HepG2 (cell line): ENCODE results near the gene FGFR3. TPM values are rescaled to one million over a fixed set of nuclear protein-coding genes. Genes with fewer than 3 reads are reported as not detected.

Source experiments
- ATAC-seq: fragments of 200-7000 bp; cut with Tn5 transposase; 3 replicates; pipeline ENCODE4 v1.9.1; 2020; ENCODE audit warnings: mild to moderate bottlenecking, moderate library complexity
- BruUV-seq: library from RNA; stranded (reverse); fragments of 400-500 nt; replicated peaks from 2 replicates; lab custom pipeline; 2021; lab: Mats Ljungman, UMichigan
- CTCF ChIA-PET: fragments of 300-600 bp; formaldehyde crosslinking; extraction: SDS; loops from one replicate; lab custom pipeline; 2021; ENCODE audit warnings: low total read pairs, inconsistent platforms, low intra/inter-chr PET ratio; lab: Yijun Ruan, JAX
- POLR2A ChIA-PET: fragments of 350-600 bp; sonication (Branson Sonifier 250); formaldehyde crosslinking; loops from one replicate; lab custom pipeline; 2020; ENCODE audit warnings: antibody characterized with exemption, inconsistent platforms; lab: Yijun Ruan, JAX
- DNase-seq: peaks from one replicate; pipeline ENCODE4 v3.0.0-alpha.2; 2015; ENCODE audit warnings: low spot score
- FAIRE-seq: peaks from 3 replicates; lab custom pipeline; 2011; peaks lifted over from hg19 to GRCh38; lab: Jason Lieb, UNC
- H2AFZ ChIP-seq: one replicate; pipeline ENCODE4 v1.6.1; 2011; ENCODE audit warnings: low read length, inconsistent platforms
- H3K27ac ChIP-seq: fragments of 300-600 bp; 3 replicates; pipeline ENCODE4 v1.8.0; 2011; ENCODE audit warnings: mixed run types, mild to moderate bottlenecking, mixed read lengths, low read length, inconsistent platforms; ENCODE audit not compliant: insufficient read depth; ENCODE audit errors: extremely low read length
- H3K27me3 ChIP-seq, 2 experiments: fragments of 200-600 bp in 1 of 2; 2 replicates in 1 of 2; 3 replicates in 1 of 2; pipeline versions ENCODE4 v1.6.0 to v1.8.0; 2011; ENCODE audit warnings: low read length in 2 of 2, mild to moderate bottlenecking in 2 of 2, moderate library complexity in 2 of 2, inconsistent platforms in 1 of 2; ENCODE audit not compliant: insufficient read depth in 2 of 2, control insufficient read depth in 1 of 2
- H3K36me3 ChIP-seq, 2 experiments: fragments of 200-600 bp in 1 of 2; replicated peaks in 1 of 2; 2 replicates in 1 of 2; 3 replicates in 1 of 2; pipeline versions ENCODE4 v1.5.1 to v1.8.0; 2011; ENCODE audit warnings: low read length in 2 of 2, inconsistent platforms in 1 of 2; ENCODE audit not compliant: insufficient read depth in 2 of 2, control insufficient read depth in 1 of 2
- H3K4me1 ChIP-seq: 2 replicates; pipeline ENCODE4 v1.5.1; 2012; ENCODE audit warnings: low read length, inconsistent platforms; ENCODE audit not compliant: insufficient read depth
- H3K4me2 ChIP-seq: 2 replicates; pipeline ENCODE4 v1.6.0; 2011; ENCODE audit warnings: low read depth, low read length, inconsistent platforms
- H3K4me3 ChIP-seq, 3 experiments: fragments of 200-600 bp in 1 of 3; sonication (generic), shearing (Covaris generic) in 1 of 3; replicated peaks in 1 of 3; 2 replicates each; pipeline ENCODE4 v1.5.1; 2011 to 2016; ENCODE audit warnings: low read length in 3 of 3, inconsistent platforms in 2 of 3, low read depth in 2 of 3, mild to moderate bottlenecking in 2 of 3, control low read depth in 1 of 3, mixed read lengths in 1 of 3; ENCODE audit not compliant: insufficient read depth in 1 of 3
- H3K79me2 ChIP-seq: one replicate; pipeline ENCODE4 v1.6.1; 2011; ENCODE audit warnings: low read length, inconsistent platforms; ENCODE audit not compliant: insufficient read depth
- H3K9ac ChIP-seq: 2 replicates; pipeline ENCODE4 v1.6.0; 2011; ENCODE audit warnings: mild to moderate bottlenecking, low read depth, low read length, inconsistent platforms; ENCODE audit not compliant: insufficient read depth
- H3K9me3 ChIP-seq: 2 replicates; pipeline ENCODE4 v1.5.1; 2012; ENCODE audit warnings: mild to moderate bottlenecking, low read length
- H4K20me1 ChIP-seq: 2 replicates; pipeline ENCODE4 v1.6.0; 2011; ENCODE audit warnings: inconsistent platforms, mild to moderate bottlenecking, low read length, moderate library complexity; ENCODE audit not compliant: insufficient read depth
- CTCF ChIP-seq: sonication (generic); formaldehyde crosslinking; IDR thresholded peaks from 2 replicates; pipeline ENCODE4 v1.5.0; 2020; ENCODE audit warnings: mild to moderate bottlenecking, missing genetic modification reagents, moderate library complexity
- NFIB ChIP-seq: sonication (generic); formaldehyde crosslinking; IDR thresholded peaks from 2 replicates; pipeline ENCODE4 v1.9.0; 2021; ENCODE audit warnings: missing genetic modification reagents, mild to moderate bottlenecking, borderline replicate concordance
- STAG1 ChIP-seq: sonication (generic); formaldehyde crosslinking; IDR thresholded peaks from 2 replicates; pipeline ENCODE4 v1.4.0; 2020; ENCODE audit warnings: missing genetic modification reagents
- XBP1 ChIP-seq: sonication (generic); formaldehyde crosslinking; IDR thresholded peaks from 2 replicates; pipeline ENCODE4 v1.5.0; 2020; ENCODE audit warnings: missing genetic modification reagents
- ZBTB44 ChIP-seq: sonication (generic); formaldehyde crosslinking; IDR thresholded peaks from 2 replicates; pipeline ENCODE4 v1.4.0; 2020; ENCODE audit warnings: missing genetic modification reagents
- ZNF230 ChIP-seq: sonication (generic); formaldehyde crosslinking; IDR thresholded peaks from 2 replicates; pipeline ENCODE4 v1.4.0; 2020; ENCODE audit warnings: mild to moderate bottlenecking, missing genetic modification reagents
- ZNF468 ChIP-seq: sonication (generic); formaldehyde crosslinking; IDR thresholded peaks from 2 replicates; pipeline ENCODE4 v1.8.0; 2022; ENCODE audit warnings: mild to moderate bottlenecking, moderate library complexity, missing genetic modification reagents
- ZNF619 ChIP-seq: sonication (generic); formaldehyde crosslinking; IDR thresholded peaks from 2 replicates; pipeline ENCODE4 v1.4.0; 2020; ENCODE audit warnings: mild to moderate bottlenecking, missing genetic modification reagents
- WGBS: methylation state at CpG from one replicate; pipeline ENCODE4 v1.1.6; 2017; ENCODE audit warnings: low lambda C conversion rate; 5-methylcytosine and 5-hydroxymethylcytosine counted together
- in situ Hi-C: cut with HindIII; loops from 2 replicates; pipeline ENCODE4 v1.10.0; 2017; ENCODE audit warnings: low pct_unique_long_range_greater_than_20kb; ENCODE audit not compliant: extremely low pct_ligation_motif_present
- intact Hi-C: fragments of 100-400 bp; cut with micrococcal nuclease; formaldehyde crosslinking; loops from one replicate; pipeline ENCODE4 v1.10.0; 2022; ENCODE audit not compliant: unreplicated experiment
- polyA plus RNA-seq, 8 experiments: library from polyadenylated mRNA; depleted of rRNA in 3 of 8; stranded (reverse) in 7 of 8; unstranded in 1 of 8; fragments of >200 nt; fragmentation: Illumina TruSeq in 4 of 8; extraction: Trizol in 4 of 8; gene quantifications; 2 replicates each; pipeline versions ENCODE4 v1.2.1 to v1.2.3, GENCODE V29; 2011 to 2016; ENCODE audit warnings: low read depth in 4 of 8, missing spikeins in 1 of 8, mixed read lengths in 1 of 8; ENCODE audit not compliant: insufficient read depth in 1 of 8
- total RNA-seq, 5 experiments: library from RNA; depleted of rRNA; stranded (reverse); fragments of >200 nt; fragmentation: Illumina TruSeq; extraction: Trizol; gene quantifications; 2 replicates each; pipeline ENCODE4 v1.2.3, GENCODE V29; 2016; ENCODE audit warnings: low read depth in 1 of 5

The FGFR3 gene
- total and polyA plus RNA-seq, 2 of the 13 experiments (the other 11 are each of a cell fraction or from before 2014, with no cell fraction given): 103 to 109 TPM

- no peak for TF ChIP-seq ZNF468 (CRISPR knock-in tag)
These were observed 30.4 kb downstream of the FGFR3 start (continued) for GRCh38 chr4:1823545-1823932.

GRCh38 chr4:1824746-1825145, 31.7 kb downstream of the FGFR3 start:
- in situ Hi-C loops (no loop called here), intact Hi-C loops (no loop called here)
- ATAC-seq (no peak), FAIRE-seq (no peak)
- ChIA-PET CTCF (no interaction called here), POLR2A (no interaction called here)
- no peaks in the 10 kb centered on the region for H3K9me3 ChIP-seq
- no peak overlapping the region for H3K4me2 ChIP-seq
- H3K79me2 ChIP-seq: no peaks in the 10 kb centered on the region
- no peak overlapping the region for H3K27ac ChIP-seq
- peaks cover 23% of the 10 kb centered on the region for H3K4me1 ChIP-seq
- H4K20me1 ChIP-seq: no peaks in the 10 kb centered on the region
- H3K9ac ChIP-seq: no peak overlapping the region
- 94% methylated on average over 11 of the region's 11 CpGs for WGBS
- H2AFZ ChIP-seq: no peak overlapping the region
- no peak overlapping the region for H3K4me3 ChIP-seq
- TF ChIP-seq STAG1 (CRISPR knock-in tag): 0 out of 2 replicates have a peak, but pooled peaks have one; percentile 6
- peak; percentile 32; the same call in 1 of the 2 replicates for TF ChIP-seq CTCF (CRISPR knock-in tag)
- TF ChIP-seq ZBTB44 (CRISPR knock-in tag): no peak
- no peak for TF ChIP-seq ZNF619 (CRISPR knock-in tag)
- TF ChIP-seq ZNF230 (CRISPR knock-in tag): no peak
- no peak for TF ChIP-seq XBP1 (CRISPR knock-in tag)
- TF ChIP-seq NFIB (CRISPR knock-in tag): no peak
- TF ChIP-seq, all 625 proteins: peak for 2
- BruUV-seq: no TSS peak
- no peaks in the 10 kb centered on the region for H3K27me3 ChIP-seq
- DNase-seq: no peak
- peaks cover 22 to 37% of the 10 kb centered on the region in 2 experiments; a peak in 4 of 5 replicates for H3K36me3 ChIP-seq
